ENCODE measurements around the gene VPS4A. TPM values are rescaled to one million over a fixed set of nuclear protein-coding genes. Genes with fewer than 3 reads are reported as not detected.
"Not testable (repeated sequence)": the region's sequence is repeated elsewhere in the genome, so short reads cannot be mapped to it uniquely, and the experiment has no call there.

Gene VPS4A
- 37.7 and 39.7 TPM in 2 replicates for total RNA-seq

DNA sequence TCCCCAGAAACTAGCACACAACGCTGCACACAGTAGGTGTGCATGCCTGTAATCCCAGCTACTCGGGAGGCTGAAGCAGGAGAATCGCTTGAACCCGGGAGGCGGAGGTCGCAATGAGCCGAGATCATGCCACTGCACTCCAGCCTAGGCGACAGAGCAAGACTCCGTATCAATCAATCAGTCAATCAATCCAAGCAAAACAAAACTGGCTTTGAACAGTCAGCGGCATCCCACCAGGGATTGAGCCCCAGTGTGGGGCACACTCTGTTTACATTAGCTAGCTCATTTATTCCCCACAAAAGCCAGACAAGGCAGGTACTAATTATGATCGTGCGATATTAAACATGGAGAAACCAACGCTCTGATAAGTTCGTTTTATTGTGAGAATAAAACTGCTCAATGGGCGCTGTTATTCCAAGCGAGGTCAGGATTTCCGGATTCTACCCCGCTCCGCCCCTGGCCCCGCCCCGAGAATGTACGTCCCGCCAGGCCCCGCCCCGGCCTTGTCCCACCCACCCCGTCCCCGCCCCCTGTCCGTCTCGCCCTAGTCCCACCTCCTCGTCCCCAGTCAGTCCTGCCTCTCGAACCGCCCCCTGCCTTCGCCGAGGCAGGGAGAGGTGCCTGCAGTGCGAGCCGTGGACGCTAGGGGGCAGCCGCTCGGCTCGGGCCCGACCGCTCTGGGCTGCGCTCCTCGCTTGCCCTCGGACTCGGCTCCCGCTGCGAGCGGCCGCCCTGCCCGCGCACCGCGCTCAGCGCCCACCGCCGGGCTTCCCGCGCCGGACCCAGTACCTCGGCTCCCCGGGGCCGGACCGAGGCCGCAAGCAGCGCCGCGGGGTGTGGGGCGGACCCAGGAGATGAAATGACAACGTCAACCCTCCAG, at the start of gene VPS4A:
Gene VPS4A, plus strand, starts transcription at position 698 of the 880 bp plus-strand sequence. Its CDS starts 162 bp downstream, at position 860.
- peak within 1 kb of the TSS; percentile 98 for H3K4me3 Mint-ChIP-seq
- H3K27me3 Mint-ChIP-seq, result no peaks in the 10 kb centered on the region
- peaks cover 29% of the 10 kb centered on the region for H3K36me3 Mint-ChIP-seq (ENCODE audit: low read depth)
- H3K27ac Mint-ChIP-seq, result peak within 1 kb of the TSS; percentile 96
- no peaks in the 10 kb centered on the region for H3K9me3 Mint-ChIP-seq
- DNase-seq, result peak; percentile 100
- H3K4me1 Mint-ChIP-seq, result peaks cover 20% of the 10 kb centered on the region
- intact Hi-C loops (cut with micrococcal nuclease), result loop anchor here (1.0 kb wide), 5 partner anchors 19 to 179 kb away; partner anchors contain the start of genes CHTF8, COG8, NIP7 and PDF

DNA sequence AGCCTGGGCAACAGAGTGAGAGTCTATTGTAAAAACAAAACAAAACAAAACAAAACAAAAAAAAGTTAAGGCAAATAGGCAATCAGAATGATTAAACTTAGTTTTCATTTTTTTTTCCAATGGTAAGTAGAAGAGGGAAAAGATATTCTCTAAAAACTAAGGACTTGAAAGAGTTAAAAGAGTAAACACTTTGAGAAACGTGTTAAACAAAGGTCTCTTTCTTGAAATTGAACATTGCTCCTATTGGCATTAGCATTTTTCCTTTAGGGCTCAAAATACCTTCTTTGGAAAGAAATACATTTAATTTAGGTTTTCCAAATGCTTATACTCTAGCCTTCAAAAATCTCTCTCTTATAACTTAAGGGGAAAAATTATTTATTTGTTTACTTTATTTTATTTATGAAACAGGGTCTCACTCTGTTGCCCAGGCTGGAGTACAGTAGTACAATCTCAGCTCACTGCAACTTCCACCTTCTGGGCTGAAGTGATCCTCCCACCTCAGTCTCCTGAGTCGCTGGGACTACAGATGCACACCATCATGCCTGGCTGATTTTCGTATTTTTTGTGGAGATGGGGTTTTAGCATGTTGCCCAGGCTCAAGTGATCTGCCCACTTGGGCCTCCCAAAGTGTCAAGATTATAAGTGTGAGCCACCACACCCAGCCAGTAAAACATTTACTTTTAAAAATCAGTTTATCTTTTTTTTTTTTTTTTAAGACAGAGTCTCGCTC, 44.7 kb upstream of the VPS4A start:
- H3K27me3 Mint-ChIP-seq, result no peaks in the 10 kb centered on the region
- no peak overlapping the region for H3K4me3 Mint-ChIP-seq
- H3K27ac Mint-ChIP-seq, result no peak overlapping the region
- H3K4me1 Mint-ChIP-seq, result peaks cover 3% of the 10 kb centered on the region
- H3K9me3 Mint-ChIP-seq, result no peaks in the 10 kb centered on the region
- DNase-seq, result no peak
- intact Hi-C loops (cut with micrococcal nuclease), result no loop called here
- peaks cover 18% of the 10 kb centered on the region for H3K36me3 Mint-ChIP-seq (ENCODE audit: low read depth)

DNA sequence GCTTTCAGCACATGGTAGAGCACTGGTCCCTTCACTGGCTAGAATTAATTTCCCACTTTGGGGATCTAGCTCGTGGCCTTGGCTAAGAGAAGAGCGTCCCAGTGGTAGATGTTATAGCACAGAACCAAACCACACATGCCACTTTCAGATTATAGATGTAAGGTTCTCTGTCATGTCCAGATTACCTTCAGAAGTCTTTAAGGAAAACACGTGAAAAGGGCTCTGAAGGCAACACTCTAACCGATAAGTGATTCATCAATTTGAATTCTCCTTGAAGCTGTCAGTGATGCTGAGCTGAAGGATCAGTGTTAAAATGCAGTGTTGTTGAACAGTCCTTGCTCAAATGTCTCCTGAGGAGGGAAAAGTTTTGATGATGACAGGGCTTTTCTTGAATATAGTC, 43.5 kb upstream of the VPS4A start:
- H3K9me3 Mint-ChIP-seq, result no peaks in the 10 kb centered on the region
- intact Hi-C loops (cut with micrococcal nuclease), result no loop called here
- no peak for DNase-seq
- H3K27ac Mint-ChIP-seq, result no peak overlapping the region
- H3K4me1 Mint-ChIP-seq, result peaks cover 3% of the 10 kb centered on the region
- H3K4me3 Mint-ChIP-seq, result no peak overlapping the region
- no peaks in the 10 kb centered on the region for H3K27me3 Mint-ChIP-seq
- peaks cover 21% of the 10 kb centered on the region for H3K36me3 Mint-ChIP-seq (ENCODE audit: low read depth)

- intact Hi-C loops (cut with micrococcal nuclease), result no loop called here
- no peak for DNase-seq
- H3K36me3 Mint-ChIP-seq (ENCODE audit: low read depth), result peaks cover 22% of the 10 kb centered on the region
- H3K4me3 Mint-ChIP-seq, result no peak overlapping the region
- H3K4me1 Mint-ChIP-seq, result peaks cover 5% of the 10 kb centered on the region
- no peak overlapping the region for H3K27ac Mint-ChIP-seq
- H3K9me3 Mint-ChIP-seq, result no peaks in the 10 kb centered on the region
- H3K27me3 Mint-ChIP-seq, result no peaks in the 10 kb centered on the region
Measured at GRCh38 chr16:69270395-69270794, 40.8 kb upstream of the VPS4A start.

DNA sequence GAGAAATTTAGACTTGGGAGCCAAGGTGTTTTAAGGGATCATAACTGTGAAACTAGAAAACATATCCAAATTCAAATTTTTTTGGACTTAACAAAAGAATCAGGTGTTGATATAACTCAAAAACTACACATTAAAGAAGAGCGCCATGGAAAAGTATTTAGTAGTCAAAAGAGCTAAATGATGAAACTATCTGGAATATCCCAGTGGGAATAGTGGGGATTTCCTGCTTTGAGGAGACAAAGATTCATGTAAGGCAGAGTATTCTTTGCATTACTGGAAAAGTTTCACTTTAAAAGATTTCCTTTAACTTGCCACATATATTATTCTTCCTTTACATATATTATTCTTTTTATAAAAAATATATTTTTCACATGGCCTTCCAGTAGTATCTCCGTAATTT, 40.3 kb upstream of the VPS4A start:
- intact Hi-C loops (cut with micrococcal nuclease), result no loop called here
- Mint-ChIP-seq H3K9me3 (no peaks in the 10 kb centered on the region), H3K4me1 (peaks cover 6% of the 10 kb centered on the region), H3K36me3 (ENCODE audit: low read depth) (peaks cover 23% of the 10 kb centered on the region), H3K4me3 (no peak overlapping the region), H3K27ac (no peak overlapping the region), H3K27me3 (no peaks in the 10 kb centered on the region)
- no peak for DNase-seq

DNA sequence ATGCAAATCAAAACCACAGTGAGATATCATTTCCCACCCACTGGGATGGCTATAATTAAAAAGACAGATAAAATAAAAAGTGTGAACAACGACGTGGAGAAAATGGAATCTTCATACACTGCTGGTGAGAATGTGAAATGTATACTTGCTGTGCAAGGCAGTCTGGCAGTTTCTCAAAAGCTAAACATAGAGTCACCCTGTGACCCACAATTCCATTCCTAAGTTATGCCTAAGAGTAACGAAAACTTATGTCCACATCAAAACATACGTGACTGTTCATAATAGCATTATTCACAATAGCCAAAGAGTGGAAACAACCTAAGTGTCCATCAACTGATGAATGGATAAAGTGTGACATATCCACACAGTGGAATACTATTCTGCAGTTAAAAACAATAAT, 38.1 kb upstream of the VPS4A start:
- DNase-seq, result no peak
- H3K9me3 Mint-ChIP-seq, result no peaks in the 10 kb centered on the region
- H3K27ac Mint-ChIP-seq, result no peak overlapping the region
- intact Hi-C loops (cut with micrococcal nuclease), result no loop called here
- no peak overlapping the region for H3K4me3 Mint-ChIP-seq
- peaks cover 21% of the 10 kb centered on the region for H3K36me3 Mint-ChIP-seq (ENCODE audit: low read depth)
- H3K4me1 Mint-ChIP-seq, result peaks cover 6% of the 10 kb centered on the region
- H3K27me3 Mint-ChIP-seq, result no peaks in the 10 kb centered on the region

DNA sequence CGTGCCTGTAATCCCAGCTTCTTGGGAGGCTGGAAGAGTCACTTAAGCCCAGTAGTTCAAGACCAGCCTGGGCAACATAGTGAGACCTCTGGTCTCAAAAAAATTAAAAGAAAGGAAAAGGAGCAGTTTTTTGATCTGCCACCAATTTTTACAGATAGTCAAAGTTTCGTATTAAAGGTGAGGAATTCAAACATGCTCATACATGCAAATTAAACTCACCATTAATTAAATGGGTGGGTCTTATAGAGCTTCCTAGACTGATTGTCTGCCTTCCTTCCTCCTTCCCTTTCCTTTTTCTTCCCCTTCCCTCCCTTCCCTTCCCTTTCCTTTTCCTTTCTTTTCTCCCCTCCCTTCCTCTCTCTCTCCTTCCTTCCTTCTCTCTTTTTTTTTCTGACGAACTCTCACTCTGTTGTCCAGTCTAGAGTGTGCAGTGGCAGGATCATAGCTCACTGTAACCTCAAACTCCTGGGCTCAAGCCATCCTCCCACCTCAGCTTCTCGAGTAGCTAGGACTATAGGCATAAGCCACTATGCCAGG, 36.4 kb upstream of the VPS4A start:
- no peaks in the 10 kb centered on the region for H3K27me3 Mint-ChIP-seq
- intact Hi-C loops (cut with micrococcal nuclease), result no loop called here
- H3K27ac Mint-ChIP-seq, result peak overlapping the region; percentile 72
- H3K4me1 Mint-ChIP-seq, result peaks cover 6% of the 10 kb centered on the region
- H3K4me3 Mint-ChIP-seq, result no peak overlapping the region
- H3K9me3 Mint-ChIP-seq, result no peaks in the 10 kb centered on the region
- H3K36me3 Mint-ChIP-seq (ENCODE audit: low read depth), result peaks cover 23% of the 10 kb centered on the region
- DNase-seq, result no peak

DNA sequence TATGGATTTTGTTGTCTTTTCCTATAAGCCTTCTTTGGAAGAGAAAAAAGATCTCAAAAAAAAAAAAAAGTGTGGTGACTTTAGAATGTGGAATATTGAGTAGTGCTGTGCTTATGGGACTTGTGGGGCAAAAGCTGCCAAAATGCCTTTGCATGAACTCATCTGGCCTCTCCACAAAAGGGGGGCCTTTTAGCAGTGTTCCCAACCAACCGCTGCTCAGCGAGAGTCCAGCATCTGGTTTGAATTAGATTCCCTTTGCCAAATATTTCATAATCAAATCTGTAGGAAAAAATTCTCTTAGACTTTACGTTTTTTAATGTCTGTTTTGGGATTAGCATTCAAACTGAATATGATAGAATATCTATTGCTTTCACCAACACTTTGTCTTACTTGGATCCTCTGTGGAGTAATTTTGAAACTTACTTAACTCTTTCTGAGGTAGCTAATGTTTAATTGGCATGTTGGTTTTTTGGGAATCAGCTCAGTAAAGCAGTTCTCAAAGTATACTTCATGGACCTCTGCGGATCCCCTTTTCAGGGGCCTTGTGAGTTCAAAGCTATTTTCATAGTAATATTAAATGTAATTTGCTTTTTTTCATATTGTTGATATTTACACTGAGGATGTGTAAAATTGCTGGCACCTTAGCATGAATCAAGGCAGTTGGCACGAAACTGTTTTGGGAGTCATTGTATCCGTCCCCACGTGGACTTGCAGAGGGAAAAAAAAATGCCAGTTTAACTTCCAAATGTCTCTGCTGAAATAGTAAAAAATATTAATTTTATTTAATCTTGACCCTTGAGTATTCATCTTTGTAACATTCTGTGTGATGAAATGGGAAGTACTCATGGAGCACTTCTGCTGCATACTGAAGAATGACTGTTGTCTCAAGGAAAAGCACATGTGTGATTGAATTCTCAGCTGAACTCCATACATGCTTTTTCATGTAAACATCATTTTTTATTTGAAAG, 34.7 kb upstream of the VPS4A start:
- Mint-ChIP-seq H3K9me3 (no peaks in the 10 kb centered on the region), H3K4me1 (peaks cover 2% of the 10 kb centered on the region), H3K36me3 (ENCODE audit: low read depth) (peaks cover 14% of the 10 kb centered on the region), H3K27ac (no peak overlapping the region), H3K4me3 (no peak overlapping the region), H3K27me3 (no peaks in the 10 kb centered on the region)
- DNase-seq, result no peak
- intact Hi-C loops (cut with micrococcal nuclease), result no loop called here

DNA sequence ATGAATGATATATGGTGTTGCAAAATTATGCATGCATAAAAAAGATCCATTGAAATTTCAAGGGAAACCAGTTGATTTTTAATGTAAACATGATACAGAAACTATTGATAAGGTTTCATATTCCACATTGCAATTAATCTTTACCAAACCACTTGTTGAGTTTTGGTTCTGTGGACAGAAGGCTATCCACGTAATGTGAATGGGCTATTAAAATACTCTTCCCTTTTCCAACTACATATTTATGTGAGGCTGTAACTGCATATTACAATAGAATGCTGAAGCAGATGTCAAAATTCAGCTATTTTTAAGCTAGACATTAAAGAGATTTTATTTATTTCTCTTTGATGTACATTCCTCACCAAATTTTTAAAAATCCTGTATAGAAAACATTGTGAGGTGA, 33.7 kb upstream of the VPS4A start:
- H3K27me3 Mint-ChIP-seq, result no peaks in the 10 kb centered on the region
- peaks cover 12% of the 10 kb centered on the region for H3K36me3 Mint-ChIP-seq (ENCODE audit: low read depth)
- no peak overlapping the region for H3K27ac Mint-ChIP-seq
- H3K4me1 Mint-ChIP-seq, result peaks cover 2% of the 10 kb centered on the region
- intact Hi-C loops (cut with micrococcal nuclease), result no loop called here
- DNase-seq, result no peak
- H3K9me3 Mint-ChIP-seq, result no peaks in the 10 kb centered on the region
- H3K4me3 Mint-ChIP-seq, result no peak overlapping the region

GRCh38 chr16:69283851-69284250, 27.3 kb upstream of the VPS4A start:
- H3K9me3 Mint-ChIP-seq, result no peaks in the 10 kb centered on the region
- H3K4me3 Mint-ChIP-seq, result no peak overlapping the region
- DNase-seq, result no peak
- peaks cover 3% of the 10 kb centered on the region for H3K36me3 Mint-ChIP-seq (ENCODE audit: low read depth)
- no peaks in the 10 kb centered on the region for H3K27me3 Mint-ChIP-seq
- H3K27ac Mint-ChIP-seq, result no peak overlapping the region
- intact Hi-C loops (cut with micrococcal nuclease), result no loop called here
- no peaks in the 10 kb centered on the region for H3K4me1 Mint-ChIP-seq

GRCh38 chr16:69285240-69285639, 25.9 kb upstream of the VPS4A start:
- no peak overlapping the region for H3K4me3 Mint-ChIP-seq
- H3K4me1 Mint-ChIP-seq, result no peaks in the 10 kb centered on the region
- DNase-seq, result no peak
- no peaks in the 10 kb centered on the region for H3K9me3 Mint-ChIP-seq
- no peaks in the 10 kb centered on the region for H3K27me3 Mint-ChIP-seq
- intact Hi-C loops (cut with micrococcal nuclease), result no loop called here
- no peak overlapping the region for H3K27ac Mint-ChIP-seq
- H3K36me3 Mint-ChIP-seq (ENCODE audit: low read depth), result peaks cover 5% of the 10 kb centered on the region

DNA sequence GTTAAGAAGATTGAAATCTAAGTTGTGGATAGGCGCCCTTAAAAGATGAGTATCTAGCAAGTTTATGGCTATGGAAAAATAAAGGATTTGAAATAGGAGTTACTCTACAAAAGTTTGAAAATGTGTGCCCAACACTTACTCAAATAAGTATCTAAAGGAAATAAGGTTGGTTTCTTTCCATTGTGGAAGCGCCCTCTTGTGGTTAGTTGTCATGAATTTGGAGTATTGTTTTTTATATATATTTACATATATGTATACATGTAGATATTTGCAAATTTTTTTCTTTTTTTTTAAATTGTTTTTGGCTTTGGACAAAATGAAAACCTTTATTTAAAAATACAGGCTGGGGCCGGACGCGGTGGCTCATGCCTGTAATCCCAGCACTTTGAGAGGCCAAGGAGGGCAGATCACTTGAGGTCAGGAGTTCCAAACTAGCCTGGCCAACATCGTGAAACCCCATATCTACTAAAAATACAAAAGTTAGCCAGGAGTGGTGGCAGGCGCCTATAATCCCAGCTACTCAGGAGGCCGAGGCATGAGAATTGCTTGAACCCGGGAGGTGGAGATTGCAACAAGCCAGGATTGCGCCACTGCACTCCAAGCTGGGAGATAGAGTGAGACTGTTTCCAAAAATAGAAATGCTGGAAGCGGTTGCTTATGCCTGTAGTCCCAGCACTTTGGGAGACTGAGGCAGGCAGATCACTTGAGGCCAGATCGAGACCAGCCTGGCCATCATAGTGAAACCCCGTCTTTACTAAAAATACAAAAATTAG, 24.0 kb upstream of the VPS4A start:
- peak; percentile 84 for DNase-seq
- no peaks in the 10 kb centered on the region for H3K27me3 Mint-ChIP-seq
- intact Hi-C loops (cut with micrococcal nuclease), result loop anchor here (1.0 to 2.0 kb wide), 3 partner anchors 121 to 440 kb away; no protein-coding TSS in a partner anchor
- no peak overlapping the region for H3K4me3 Mint-ChIP-seq
- H3K4me1 Mint-ChIP-seq, result no peaks in the 10 kb centered on the region
- H3K27ac Mint-ChIP-seq, result no peak overlapping the region
- H3K36me3 Mint-ChIP-seq (ENCODE audit: low read depth), result peaks cover 5% of the 10 kb centered on the region
- H3K9me3 Mint-ChIP-seq, result no peaks in the 10 kb centered on the region

- intact Hi-C loops (cut with micrococcal nuclease); DNase-seq; H3K4me3 Mint-ChIP-seq; H3K9me3 Mint-ChIP-seq; H3K36me3 Mint-ChIP-seq (ENCODE audit: low read depth); H3K27me3 Mint-ChIP-seq; H3K4me1 Mint-ChIP-seq; H3K27ac Mint-ChIP-seq: not testable (repeated sequence)
Measured at GRCh38 chr16:69291657-69292056, 19.5 kb upstream of the VPS4A start.
